Hippocampal formation (tissue), 2 donors: ENCODE data around the gene MPZL3.

Experiments
- DNase-seq, 2 donors: peaks; one replicate each; lab custom pipeline; 2025; lab: John Stamatoyannopoulos, UW

Gene MPZL3

GRCh38 chr11:118264569-118265465 is 12.7 kb upstream of the MPZL3 start:
- DNase-seq: no peak

- DNase-seq: no peak
Observed at GRCh38 chr11:118263695-118264568, 11.8 kb upstream of the MPZL3 start, which contains the start of gene MPZL2. Gene MPZL2 (minus strand): TSS chr11:118264297. CDS start chr11:118264153, 144 bp downstream.

GRCh38 chr11:118263112-118263511 is 10.9 kb upstream of the MPZL3 start:
- DNase-seq: no peak

GRCh38 chr11:118260353-118260752 is 8.2 kb upstream of the MPZL3 start:
- no peak for DNase-seq

GRCh38 chr11:118259138-118259537 is 7.0 kb upstream of the MPZL3 start:
- no peak for DNase-seq

- no peak for DNase-seq
Observed at GRCh38 chr11:118258410-118258809, 6.2 kb upstream of the MPZL3 start.

GRCh38 chr11:118252688-118253087 is 523 bp upstream of the MPZL3 start:
- no peak for DNase-seq

- DNase-seq: no peak
Observed at GRCh38 chr11:118247041-118247440, 5.1 kb downstream of the MPZL3 start.

GRCh38 chr11:118245936-118246562 is 6.1 kb downstream of the MPZL3 start:
- DNase-seq: no peak

- no peak for DNase-seq
Observed at GRCh38 chr11:118243993-118244762, 8.0 kb downstream of the MPZL3 start.

- DNase-seq: no peak
Observed at GRCh38 chr11:118243161-118243560, 9.0 kb downstream of the MPZL3 start.

GRCh38 chr11:118241764-118242098 is 10.4 kb downstream of the MPZL3 start:
- no peak for DNase-seq

GRCh38 chr11:118240999-118241763 is 11.0 kb downstream of the MPZL3 start:
- DNase-seq: no peak

- DNase-seq: no peak
Observed at GRCh38 chr11:118239509-118240205, 12.5 kb downstream of the MPZL3 start.

- DNase-seq: no peak
Observed at GRCh38 chr11:118238929-118239328, 13.2 kb downstream of the MPZL3 start.

GRCh38 chr11:118238421-118238820 is 13.7 kb downstream of the MPZL3 start:
- no peak for DNase-seq

GRCh38 chr11:118236170-118236569 is 16.0 kb downstream of the MPZL3 start:
- DNase-seq: no peak

GRCh38 chr11:118234833-118235232 is 17.3 kb downstream of the MPZL3 start:
- DNase-seq: no peak

GRCh38 chr11:118233850-118234249 is 18.3 kb downstream of the MPZL3 start:
- DNase-seq: no peak

GRCh38 chr11:118233377-118233776 is 18.8 kb downstream of the MPZL3 start:
- DNase-seq: no peak
